GM23338 (cell line): ENCODE measurements around the gene MYO3B. TPM values are rescaled to one million over a fixed set of nuclear protein-coding genes. Genes with fewer than 3 reads are reported as not detected.

Source experiments
- ATAC-seq: fragments of 200-7000 bp; cut with Tn5 transposase; 3 replicates; pipeline ENCODE4 v1.9.1; 2020
- DNase-seq: peaks from one replicate; pipeline ENCODE4 v3.0.0-alpha.2; 2015; ENCODE audit warnings: low spot score
- H2AFZ ChIP-seq: fragments of 200-600 bp; sonication (generic); 2 replicates; pipeline ENCODE4 v1.8.0; 2016; ENCODE audit warnings: antibody characterized with exemption, mild to moderate bottlenecking, moderate library complexity
- H3F3A ChIP-seq: fragments of 200-600 bp; sonication (generic); replicated peaks from 2 replicates; pipeline ENCODE4 v1.8.0; 2017; ENCODE audit warnings: antibody characterized with exemption, mixed run types, low read depth
- H3K27ac ChIP-seq: fragments of 200-600 bp; sonication (generic); 2 replicates; pipeline ENCODE4 v1.6.1; 2016; ENCODE audit warnings: low read depth
- H3K27me3 ChIP-seq: fragments of 200-600 bp; sonication (generic); 2 replicates; pipeline ENCODE4 v1.8.0; 2016; ENCODE audit warnings: mild to moderate bottlenecking, mixed run types, moderate library complexity; ENCODE audit not compliant: insufficient read depth
- H3K36me3 ChIP-seq: fragments of 200-600 bp; sonication (generic); 2 replicates; pipeline ENCODE4 v1.8.0; 2016; ENCODE audit warnings: mild to moderate bottlenecking; ENCODE audit not compliant: insufficient read depth
- H3K4me1 ChIP-seq: fragments of 200-600 bp; sonication (generic); 2 replicates; pipeline ENCODE4 v1.8.0; 2016; ENCODE audit warnings: mild to moderate bottlenecking, moderate library complexity; ENCODE audit not compliant: insufficient read depth
- H3K4me2 ChIP-seq: fragments of 200-600 bp; sonication (generic); 2 replicates; pipeline ENCODE4 v1.7.1; 2017; ENCODE audit warnings: mixed run types
- H3K4me3 ChIP-seq: fragments of 200-600 bp; sonication (generic); 2 replicates; pipeline ENCODE4 v1.6.1; 2016; ENCODE audit warnings: mixed run types
- H3K79me2 ChIP-seq: fragments of 200-600 bp; sonication (generic); replicated peaks from 2 replicates; pipeline ENCODE4 v1.8.0; 2017; ENCODE audit warnings: mild to moderate bottlenecking; ENCODE audit not compliant: insufficient read depth
- H3K9me2 ChIP-seq: fragments of 200-600 bp; sonication (generic); 2 replicates; pipeline ENCODE4 v1.8.0; 2017; ENCODE audit not compliant: insufficient read depth
- H4K20me1 ChIP-seq: fragments of 200-600 bp; sonication (generic); replicated peaks from 2 replicates; pipeline ENCODE4 v1.8.0; 2017; ENCODE audit warnings: mild to moderate bottlenecking; ENCODE audit not compliant: insufficient read depth
- H3K27ac Mint-ChIP-seq: 2 replicates; pipeline ENCODE4 v1.8.0; 2020; ENCODE audit warnings: inconsistent platforms, mild to moderate bottlenecking, moderate library complexity, mixed read lengths
- H3K27me3 Mint-ChIP-seq: 3 replicates; pipeline ENCODE4 v1.8.0; 2022; ENCODE audit warnings: low read depth, mild to moderate bottlenecking, moderate library complexity, mixed read lengths, inconsistent platforms; ENCODE audit not compliant: insufficient read depth, poor library complexity
- H3K36me3 Mint-ChIP-seq: 3 replicates; pipeline ENCODE4 v1.8.0; 2021; ENCODE audit warnings: low read depth, mild to moderate bottlenecking, inconsistent platforms, moderate library complexity, mixed read lengths
- H3K4me1 Mint-ChIP-seq: 3 replicates; pipeline ENCODE4 v1.8.0; 2020; ENCODE audit warnings: mild to moderate bottlenecking, inconsistent platforms, mixed read lengths
- H3K4me3 Mint-ChIP-seq: 3 replicates; pipeline ENCODE4 v1.8.0; 2021; ENCODE audit warnings: moderate library complexity, mild to moderate bottlenecking, inconsistent platforms, mixed read lengths
- H3K9me3 Mint-ChIP-seq: 3 replicates; pipeline ENCODE4 v1.8.0; 2020; ENCODE audit warnings: moderate library complexity, mild to moderate bottlenecking, inconsistent platforms, mixed read lengths
- CREB1 ChIP-seq: fragments of 250-450 bp; sonication (Bioruptor Pico); IDR thresholded peaks from 2 replicates; pipeline ENCODE4 v1.5.0; 2020; ENCODE audit warnings: low read depth, mild to moderate bottlenecking, moderate library complexity
- CTCF ChIP-seq, 2 experiments: fragments of 200-600 bp in 1 of 2; sonication (generic) in 1 of 2; conservative IDR thresholded peaks; 2 replicates each; pipeline versions ENCODE4 v1.5.1 to v1.6.1; 2016 to 2017; ENCODE audit warnings: antibody characterized with exemption in 2 of 2, low read depth in 2 of 2, mild to moderate bottlenecking in 2 of 2, moderate library complexity in 1 of 2
- ETS1 ChIP-seq: IDR thresholded peaks from 2 replicates; pipeline ENCODE4 v1.6.1; 2016; ENCODE audit warnings: antibody characterized with exemption
- EZH2phosphoT487 ChIP-seq: fragments of 200-600 bp; sonication (generic); IDR thresholded peaks from one replicate; pipeline ENCODE4 v1.8.1; 2018; ENCODE audit warnings: antibody characterized with exemption; ENCODE audit not compliant: unreplicated experiment
- JUNB ChIP-seq: IDR thresholded peaks from one replicate; pipeline ENCODE4 v1.6.1; 2016; ENCODE audit warnings: antibody characterized with exemption; ENCODE audit not compliant: unreplicated experiment
- NANOG ChIP-seq: IDR thresholded peaks from 2 replicates; pipeline ENCODE4 v1.6.1; 2016; ENCODE audit warnings: antibody characterized with exemption, borderline replicate concordance
- POLR2AphosphoS5 ChIP-seq: IDR thresholded peaks from 2 replicates; pipeline ENCODE4 v1.6.1; 2016; ENCODE audit warnings: antibody characterized with exemption, low read depth
- REST ChIP-seq: IDR thresholded peaks from one replicate; pipeline ENCODE4 v1.6.1; 2018; ENCODE audit warnings: antibody characterized with exemption; ENCODE audit not compliant: unreplicated experiment
- STAT1 ChIP-seq: IDR thresholded peaks from one replicate; pipeline ENCODE4 v1.6.1; 2016; ENCODE audit warnings: antibody characterized with exemption; ENCODE audit not compliant: unreplicated experiment
- ZNF114 ChIP-seq: fragments of 250-450 bp; sonication (Bioruptor Pico); IDR thresholded peaks from 2 replicates; pipeline ENCODE4 v1.5.0; 2020; ENCODE audit warnings: mild to moderate bottlenecking, moderate library complexity
- ZNF331 ChIP-seq: fragments of 250-450 bp; sonication (Bioruptor Pico); IDR thresholded peaks from 2 replicates; pipeline ENCODE4 v1.5.0; 2020; ENCODE audit warnings: low read depth, mild to moderate bottlenecking, moderate library complexity
- polyA plus RNA-seq: library from polyadenylated mRNA; unstranded; fragments of >200 nt; fragmentation: Nextera tagmentation; extraction: Ambion mirVana; gene quantifications from 2 replicates; pipeline ENCODE4 v1.2.1, GENCODE V29; 2016
- total RNA-seq: library from RNA; depleted of rRNA; stranded (reverse); fragments of >200 nt; shearing (Covaris generic); gene quantifications from 2 replicates; pipeline ENCODE4 v1.2.3, GENCODE V29; 2014

Gene MYO3B
- total and polyA plus RNA-seq, 2 experiments from 2014 or later = 0.42 TPM; not detected in 1

- peaks cover 25% of the 10 kb centered on the region; the same call in 2 of the 3 replicates for H3K36me3 Mint-ChIP-seq
- Histone ChIP-seq H3K4me2 (no peak overlapping the region), H3K79me2 (no peaks in the 10 kb centered on the region), H3K4me1 (no peaks in the 10 kb centered on the region; the same call in none of the 2 replicates), H2AFZ (no peak overlapping the region), H3K27ac (no peak overlapping the region), H3K4me3 (no peak overlapping the region), H3K27me3 (no peaks in the 10 kb centered on the region), H4K20me1 (no peaks in the 10 kb centered on the region), H3K36me3 (no peaks in the 10 kb centered on the region; the same call in 1 of the 2 replicates), H3F3A (no peaks in the 10 kb centered on the region), H3K9me2 (0 out of 2 replicates have a peak, but pooled peaks cover 13% of the 10 kb centered on the region)
- peaks cover 4% of the 10 kb centered on the region for H3K27me3 Mint-ChIP-seq
- ATAC-seq = no peak
- no peak for TF ChIP-seq EZH2phosphoT487
- no peak for TF ChIP-seq STAT1
- no peak for TF ChIP-seq JUNB
- no peak for TF ChIP-seq CTCF (conservative IDR thresholded peaks at IDR 0.05; ENCODE audit: low read depth in 2 of 2)
- TF ChIP-seq ZNF331 (CRISPR knock-in tag) = no peak
- TF ChIP-seq REST = no peak
- no peak for TF ChIP-seq POLR2AphosphoS5
- TF ChIP-seq ZNF114 (CRISPR knock-in tag) = no peak
- no peak for TF ChIP-seq CREB1 (CRISPR knock-in tag)
- no peak for TF ChIP-seq ETS1
- no peak for TF ChIP-seq NANOG
- peaks cover 6% of the 10 kb centered on the region for H3K4me1 Mint-ChIP-seq
- peaks cover 26% of the 10 kb centered on the region for H3K9me3 Mint-ChIP-seq
- no peak overlapping the region for H3K27ac Mint-ChIP-seq
- no peak for DNase-seq
- H3K4me3 Mint-ChIP-seq = no peak overlapping the region
Measured at GRCh38 chr2:170320948-170321347, 143.0 kb downstream of the MYO3B start.
